ENCODE measurements around the gene CLDN22.
"Not testable (repeated sequence)": the region's sequence is repeated elsewhere in the genome, so short reads cannot be mapped to it uniquely, and the experiment has no call there.

Gene CLDN22

GRCh38 chr4:183345261-183345660 is 25.2 kb upstream of the CLDN22 start:
- DNase-seq: no peak

- no peak for DNase-seq
Measured at GRCh38 chr4:183344523-183345255, 24.6 kb upstream of the CLDN22 start.

- no peak for DNase-seq
Measured at GRCh38 chr4:183343730-183344129, 23.7 kb upstream of the CLDN22 start.

DNA sequence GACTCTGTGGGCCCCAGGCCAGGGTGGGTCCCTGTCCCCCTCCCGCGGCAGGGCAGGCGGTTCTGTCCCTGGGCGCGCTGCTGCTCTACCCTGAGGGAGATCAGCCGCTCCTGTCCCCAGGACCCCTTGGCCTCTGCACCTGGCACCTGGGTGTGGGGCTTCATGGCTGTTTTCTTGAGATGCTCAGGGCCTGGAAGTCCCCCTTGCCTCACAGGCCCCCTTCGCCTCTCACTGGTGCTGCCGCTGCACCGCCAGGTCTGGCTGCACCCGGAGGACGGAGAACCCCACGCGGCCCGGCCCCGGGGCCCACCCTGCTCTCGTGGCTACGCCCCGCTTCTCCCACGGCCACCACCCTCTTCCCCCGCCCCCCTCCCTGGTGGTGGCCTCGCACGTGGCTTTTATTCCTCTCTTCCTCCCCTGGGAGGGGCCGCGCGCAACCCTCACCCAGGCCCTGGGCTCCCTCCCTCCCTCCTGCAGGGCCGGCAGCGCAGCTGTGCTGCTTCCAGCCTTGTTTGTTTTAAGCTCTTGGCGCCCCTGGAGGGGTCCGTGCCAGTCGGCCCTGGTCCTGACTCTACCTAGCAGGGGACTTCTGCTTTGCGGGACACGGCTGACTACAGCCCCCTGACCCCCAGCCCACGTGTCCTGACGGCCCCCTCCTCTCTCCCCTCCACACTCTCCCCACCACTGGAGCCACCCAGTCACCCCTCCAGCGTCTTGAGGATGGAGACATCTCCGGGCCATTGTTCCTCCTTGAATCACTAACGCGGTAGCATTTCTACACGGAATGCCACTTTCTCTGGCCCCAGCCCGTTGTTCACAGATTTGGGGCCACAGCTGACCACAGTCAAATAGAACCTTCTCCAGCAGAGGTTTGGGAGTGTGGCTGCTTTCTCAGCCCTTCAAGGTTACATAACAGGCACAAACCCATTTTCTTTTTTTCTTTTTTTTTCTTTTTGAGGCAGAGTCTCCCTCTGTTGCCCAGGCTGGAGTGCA is 22.8 kb upstream of the CLDN22 start:
- DNase-seq: no peak

DNA sequence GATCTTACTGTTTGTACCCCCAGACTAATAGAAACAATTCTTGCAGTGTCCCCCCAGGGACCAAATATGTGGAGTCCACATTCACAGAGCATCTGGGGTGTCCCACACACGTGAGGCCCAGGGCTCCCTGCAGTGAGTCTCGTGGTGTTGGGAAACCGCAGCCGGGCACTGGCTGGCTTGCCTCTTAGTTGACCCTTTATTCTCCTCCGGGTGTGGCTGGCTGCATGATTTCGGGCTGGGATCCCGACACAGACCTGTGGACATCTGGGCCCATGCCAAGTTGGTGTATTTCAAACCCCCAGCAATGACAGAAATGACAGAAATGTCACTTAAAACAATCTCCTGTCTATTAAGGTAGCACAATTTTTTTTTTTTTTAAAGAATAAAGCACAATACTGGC is 17.8 kb upstream of the CLDN22 start:
- no peak for DNase-seq

DNA sequence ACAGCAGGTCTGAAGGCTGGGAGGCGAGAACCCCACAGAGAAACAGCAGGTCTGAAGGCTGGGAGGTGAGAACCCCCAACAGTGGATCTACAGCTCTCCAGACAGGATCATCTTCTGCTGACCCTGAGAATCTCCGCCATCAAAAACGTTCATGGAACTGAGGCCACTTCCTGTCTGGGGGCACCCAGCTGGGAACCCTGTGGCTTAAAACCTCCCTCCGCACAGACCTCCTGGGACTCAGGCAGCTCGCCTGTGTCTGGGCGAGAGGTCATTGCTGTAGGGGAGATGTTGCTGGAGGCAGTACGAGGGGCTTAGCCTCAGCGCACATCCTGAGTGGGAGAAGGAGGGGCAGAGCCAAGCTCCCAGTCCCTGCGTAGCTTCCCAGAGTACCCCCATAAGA is 17.3 kb upstream of the CLDN22 start:
- no peak for DNase-seq

DNA sequence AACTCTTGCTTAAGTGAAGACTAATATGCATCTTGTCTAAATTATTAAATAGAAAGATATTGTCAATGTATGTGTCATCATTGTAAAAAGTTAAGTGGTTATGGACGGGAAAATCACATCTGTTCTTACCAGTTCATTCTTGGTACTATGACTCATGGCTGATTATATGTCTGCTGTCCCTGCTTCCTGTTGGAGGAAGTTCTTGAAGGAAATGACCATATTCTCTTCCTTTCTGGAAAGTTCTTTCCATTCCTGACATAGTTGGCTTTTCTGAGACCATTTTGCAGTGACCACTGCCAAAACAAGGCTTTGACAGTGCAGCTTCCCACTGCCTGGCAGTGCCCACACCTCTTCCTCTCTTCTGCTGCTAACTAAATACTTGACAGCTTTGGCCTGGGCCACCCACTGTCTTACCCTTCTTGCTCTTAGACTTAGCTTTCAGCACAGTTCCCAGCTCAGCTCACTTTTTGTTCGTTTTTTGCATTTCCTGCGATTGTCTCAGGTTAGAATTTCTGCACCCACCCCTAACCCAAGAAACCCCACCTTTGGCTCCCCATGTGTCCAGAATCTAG is 15.4 kb upstream of the CLDN22 start:
- DNase-seq: no peak

DNA sequence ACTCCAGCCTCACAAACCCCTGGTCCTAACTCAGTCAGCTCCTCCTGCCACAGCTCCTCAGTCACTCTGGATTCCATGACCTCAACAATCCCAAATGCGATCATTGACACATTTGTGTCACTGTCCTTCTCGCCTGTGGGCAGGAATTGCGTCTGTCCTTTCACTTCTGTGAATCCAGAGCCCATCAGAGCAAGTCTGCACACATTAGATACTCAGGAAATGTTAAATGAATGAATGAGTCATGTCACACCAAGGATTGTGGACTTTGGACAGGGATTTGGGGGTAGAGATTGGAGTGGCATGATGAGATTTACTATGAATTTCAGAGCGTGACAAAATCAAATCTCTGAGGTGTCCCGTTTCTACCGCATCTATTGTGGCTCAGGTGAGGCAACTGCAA is 13.9 kb upstream of the CLDN22 start:
- DNase-seq: no peak

- DNase-seq: no peak
Measured at GRCh38 chr4:183333202-183333601, 13.1 kb upstream of the CLDN22 start.

DNA sequence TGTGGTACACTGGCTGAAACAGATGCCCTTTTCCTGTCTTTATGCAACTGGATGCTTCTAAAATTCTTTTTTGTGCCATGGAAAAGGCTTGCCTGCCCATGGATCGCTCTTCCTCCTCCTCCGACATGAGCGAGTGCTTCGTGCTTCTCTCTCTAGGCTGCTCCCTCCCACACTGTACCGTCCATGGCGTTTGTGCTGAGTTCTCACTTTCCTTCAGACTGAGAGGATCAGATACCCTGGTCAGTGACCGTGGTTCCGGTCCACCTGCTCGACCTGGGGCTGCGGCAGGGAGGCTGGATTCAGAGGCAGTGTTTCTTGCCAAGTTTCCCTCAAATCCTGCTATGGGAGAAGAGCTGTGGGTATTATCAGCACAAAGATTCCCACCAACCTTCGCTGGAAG is 12.4 kb upstream of the CLDN22 start:
- no peak for DNase-seq

DNA sequence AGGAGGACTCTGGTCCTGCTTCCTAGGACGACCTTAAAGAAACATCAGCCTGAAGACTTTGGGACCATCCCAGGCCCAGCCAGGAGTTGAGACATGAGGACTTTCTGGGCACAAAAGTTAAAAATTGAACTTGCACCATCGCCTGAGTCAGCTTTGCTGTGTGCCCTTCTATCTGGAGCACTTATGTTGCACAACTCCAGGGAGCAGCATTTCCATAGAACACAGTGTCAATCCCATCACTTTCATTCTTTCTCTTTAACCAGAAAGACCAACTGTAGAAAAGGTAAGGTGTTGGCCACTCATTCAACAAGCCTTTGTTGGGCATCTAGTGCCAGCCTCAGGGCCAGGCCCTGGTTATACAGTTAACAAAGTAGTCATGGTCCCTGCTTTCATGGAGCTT is 10.8 kb upstream of the CLDN22 start:
- DNase-seq: no peak

DNA sequence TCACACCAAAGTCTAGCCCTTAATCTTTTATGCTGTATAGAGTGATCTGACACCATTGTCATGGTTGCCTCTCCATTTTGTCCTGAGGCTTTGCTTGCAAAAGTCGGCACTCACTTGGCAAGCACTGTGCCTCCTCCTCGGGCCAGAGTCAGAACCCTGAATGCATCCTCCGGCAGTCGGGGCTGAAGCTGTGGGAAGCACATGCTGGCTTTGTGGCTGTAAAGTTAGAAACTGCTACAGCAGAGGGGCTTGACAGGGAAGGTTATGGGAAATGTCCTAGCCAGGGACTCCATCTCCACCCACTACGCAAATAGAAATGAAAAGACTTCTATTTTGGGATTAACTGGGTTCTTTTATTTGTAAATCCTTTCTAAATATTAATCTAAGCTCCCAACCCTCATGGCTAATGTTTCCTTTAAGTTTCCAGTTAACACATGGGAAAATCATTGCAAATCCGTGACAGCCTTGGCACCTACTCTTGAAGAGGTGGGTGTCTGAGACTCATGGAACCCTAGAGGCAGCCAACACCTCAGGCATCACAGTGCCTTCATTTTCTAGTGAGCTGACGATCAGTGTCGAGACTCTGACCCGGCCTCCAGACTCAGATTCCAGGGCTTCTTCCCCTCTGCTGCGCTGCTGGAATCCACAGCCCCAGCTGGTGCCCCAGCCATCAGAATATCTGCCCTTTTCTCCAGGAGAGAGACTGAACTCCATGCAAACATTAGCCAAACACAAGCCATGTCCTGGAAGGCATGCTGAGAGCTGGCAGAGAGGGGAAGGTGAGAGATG is 10.1 kb upstream of the CLDN22 start:
- DNase-seq: no peak

DNA sequence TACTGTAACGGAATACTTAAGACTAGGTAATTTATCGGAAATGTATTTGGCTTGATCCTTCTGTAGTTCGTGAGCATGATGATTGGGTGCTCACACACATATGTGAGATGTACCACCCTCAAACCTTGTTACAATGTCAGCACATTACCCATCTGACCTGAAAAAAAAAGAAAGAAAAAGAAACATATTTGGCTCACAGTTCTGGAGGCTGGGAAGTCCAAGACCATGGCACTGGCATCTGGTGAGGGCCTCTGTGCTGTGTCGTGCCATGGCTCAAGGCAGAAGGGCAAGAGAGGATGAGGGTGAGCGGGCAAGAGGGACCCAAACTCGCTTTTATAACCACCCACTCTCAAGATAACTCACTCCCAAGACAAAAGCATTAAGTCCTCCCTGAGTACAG is 9.2 kb upstream of the CLDN22 start:
- DNase-seq: no peak

GRCh38 chr4:183328832-183329231 is 8.8 kb upstream of the CLDN22 start:
- no peak for DNase-seq

DNA sequence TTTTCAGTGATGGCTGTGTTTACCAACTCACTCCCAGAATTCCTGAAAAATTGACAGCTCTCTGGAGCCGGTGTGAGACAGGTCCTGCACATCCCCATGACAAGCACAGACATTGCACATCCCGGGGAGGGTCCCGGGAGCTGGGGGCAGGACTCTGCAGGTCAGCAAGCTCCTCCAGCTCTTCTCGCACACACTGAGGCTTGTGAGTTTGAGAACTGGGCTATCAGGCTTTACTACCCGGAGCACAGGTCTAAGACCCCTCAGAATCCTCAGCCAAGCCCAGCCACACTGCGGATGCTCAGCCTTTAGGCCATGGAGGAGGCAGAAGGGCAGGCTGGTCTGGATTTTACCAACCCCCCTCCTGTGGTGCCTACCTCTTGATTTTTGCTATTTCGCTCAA is 7.8 kb upstream of the CLDN22 start:
- DNase-seq: no peak

GRCh38 chr4:183326853-183327252 is 6.8 kb upstream of the CLDN22 start:
- DNase-seq: no peak

DNA sequence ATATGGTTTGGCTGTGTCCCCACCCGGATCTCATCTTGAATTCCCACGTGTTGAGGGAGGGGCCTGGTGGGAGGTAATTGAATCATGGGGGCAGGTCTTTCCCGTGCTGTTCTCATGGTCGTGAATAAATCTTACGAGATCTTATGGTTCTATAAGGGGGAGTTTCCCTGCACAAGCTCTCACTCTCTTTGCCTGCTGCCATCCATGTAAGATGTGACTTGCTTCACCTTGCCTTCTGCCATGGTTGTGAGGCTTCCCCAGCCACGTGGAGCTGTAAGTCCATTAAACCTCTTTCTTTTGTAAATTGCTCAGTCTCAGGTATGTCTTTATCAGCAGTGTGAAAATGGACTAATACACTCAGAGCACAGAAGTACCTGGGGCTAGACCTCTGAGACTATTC is 6.3 kb upstream of the CLDN22 start:
- not testable (repeated sequence) for DNase-seq

GRCh38 chr4:183324619-183325018 is 4.5 kb upstream of the CLDN22 start:
- no peak for DNase-seq

DNA sequence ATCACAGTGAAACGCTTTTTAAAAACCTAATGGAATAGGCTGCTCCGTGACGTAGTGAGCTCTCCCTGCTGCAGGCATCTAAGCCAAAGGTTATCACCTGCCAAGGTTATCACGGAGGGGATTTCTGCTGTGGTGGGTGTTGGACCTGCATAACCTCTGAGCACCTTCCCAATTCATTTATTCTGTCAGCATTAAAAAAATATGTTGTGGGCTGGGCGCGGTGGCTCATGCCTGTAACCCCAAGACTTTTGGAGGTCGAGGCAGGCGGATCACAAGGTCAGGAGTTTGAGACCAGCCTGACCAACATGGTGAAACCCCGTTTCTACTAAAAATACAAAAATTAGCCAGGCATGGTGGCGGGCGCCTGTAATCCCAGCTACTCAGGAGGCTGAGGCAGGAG is 4.0 kb upstream of the CLDN22 start:
- DNase-seq: not testable (repeated sequence)

- no peak for DNase-seq
Measured at GRCh38 chr4:183323295-183323694, 3.2 kb upstream of the CLDN22 start.

GRCh38 chr4:183322326-183322725 is 2.2 kb upstream of the CLDN22 start, which contains the start of gene CLDN24:
CLDN24 (minus strand) TSS chr4:183322426; CDS start chr4:183322426, 0 bp downstream.
- DNase-seq: no peak

DNA sequence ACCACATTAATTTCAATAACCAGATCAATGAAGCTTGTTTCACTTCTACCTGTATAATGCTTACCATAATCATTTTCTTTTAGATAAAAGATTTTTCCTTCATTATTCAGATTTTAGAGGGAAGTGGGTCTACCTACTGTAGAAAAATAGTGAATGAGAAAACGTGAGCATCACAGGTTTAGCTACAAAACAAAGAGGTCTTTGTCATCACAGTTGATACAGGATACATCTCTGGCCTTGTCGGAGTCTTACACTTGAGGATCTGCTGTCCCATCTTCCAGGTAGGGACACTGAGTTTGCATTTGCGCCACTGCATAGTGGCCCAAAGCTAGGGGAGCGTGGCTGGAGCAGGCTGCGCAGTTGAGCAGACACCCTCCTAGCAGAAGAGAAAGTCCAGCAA is 1.4 kb upstream of the CLDN22 start:
- no peak for DNase-seq

DNA sequence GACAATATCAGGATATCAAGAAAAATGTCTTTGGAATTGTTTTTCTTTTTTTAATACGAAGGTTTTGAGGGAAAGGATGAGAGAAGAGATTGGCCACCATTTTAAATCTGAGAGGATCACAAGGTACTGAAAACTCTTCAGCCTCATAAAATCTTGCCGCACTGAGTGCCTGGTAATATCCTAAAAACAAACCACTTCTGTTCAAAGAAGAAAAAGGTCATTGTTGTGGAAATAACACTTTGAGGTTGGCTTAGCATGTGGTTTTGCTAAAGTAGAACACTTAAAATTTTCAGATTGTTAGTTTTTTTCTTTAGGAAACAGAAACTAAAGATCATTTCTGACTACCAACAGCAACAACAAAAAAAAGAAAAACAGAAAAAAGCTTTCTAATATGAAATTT is 1.0 kb upstream of the CLDN22 start:
- DNase-seq: no peak
